H1 (cell line): ENCODE data around the gene CSPG5. TPM values are rescaled to one million over a fixed set of nuclear protein-coding genes. Genes with fewer than 3 reads are reported as not detected.

Source experiments
- EP300 ChIP-seq, 2 experiments: IDR thresholded peaks; 1 replicate in 1 of 2; 2 replicates in 1 of 2; pipeline ENCODE4 v1.6.1; 2011 to 2012; ENCODE audit warnings: low read depth in 2 of 2, low read length in 2 of 2, mild to moderate bottlenecking in 2 of 2, borderline replicate concordance in 1 of 2, inconsistent platforms in 1 of 2, moderate library complexity in 1 of 2
- polyA plus RNA-seq, 7 experiments: library from polyadenylated mRNA; depleted of rRNA in 3 of 7; stranded (reverse) in 5 of 7; unstranded in 2 of 7; fragments of >200 nt in 5 of 7; fragments of 200-250 nt in 2 of 7; gene quantifications; 1 replicate in 5 of 7; 2 replicates in 1 of 7; 4 replicates in 1 of 7; pipeline versions ENCODE4 v1.2.1 to v1.2.3, GENCODE V29; 2011 to 2013; ENCODE audit warnings: missing spikeins in 2 of 7, mixed read lengths in 2 of 7
- total RNA-seq: library from RNA; stranded (reverse); fragmentation: NEBNext Ultra II Directional; extraction: Animal tissue kit (Norgen Biotek cat#: 25700); gene quantifications from 2 replicates; pipeline ENCODE4 v1.2.1, GENCODE V29; 2021

Gene CSPG5
- total and polyA plus RNA-seq, 2 of the 8 experiments (the other 6 are each of a cell fraction or from before 2014, with no cell fraction given), result 2.1 to 7.4 TPM

- no peak for TF ChIP-seq EP300 (IDR thresholded peaks at IDR 0.05; ENCODE audit: borderline replicate concordance in 1 of 2, low read depth in 2 of 2, low read length in 2 of 2)
Measured at GRCh38 chr3:47517937-47518336, 60.7 kb downstream of the CSPG5 start (continued).
